IMR-90 (cell line): ENCODE results near the gene TEDC2. TPM values are rescaled to one million over a fixed set of nuclear protein-coding genes. Genes with fewer than 3 reads are reported as not detected.

Experiments
- ATAC-seq: fragments of 200-7000 bp; cut with Tn5 transposase; 2 replicates; pipeline ENCODE4 v1.9.1; 2020; ENCODE audit warnings: low read depth, mild to moderate bottlenecking, moderate library complexity
- BruUV-seq: library from RNA; stranded (reverse); fragments of 400-500 nt; replicated peaks from 2 replicates; lab custom pipeline; 2021; lab: Mats Ljungman, UMichigan
- CTCF ChIA-PET: fragments of 300-600 bp; formaldehyde crosslinking; extraction: SDS; loops from one replicate; lab custom pipeline; 2021; ENCODE audit warnings: antibody characterized with exemption; lab: Yijun Ruan, JAX
- POLR2A ChIA-PET: fragments of 300-600 bp; sonication (Branson Sonifier 250); formaldehyde crosslinking; loops from one replicate; lab custom pipeline; 2022; ENCODE audit warnings: antibody characterized with exemption; ENCODE audit not compliant: unreplicated experiment; lab: Charles Lee
- DNase-seq: peaks from one replicate; pipeline ENCODE4 v3.0.0; 2013
- H2AFZ ChIP-seq: replicated peaks from 2 replicates; pipeline ENCODE3; 2013; ENCODE audit warnings: low read length, mild to moderate bottlenecking; ENCODE audit not compliant: poor library complexity
- H2AK5ac ChIP-seq: 2 replicates; pipeline ENCODE4 v1.6.1; 2013; ENCODE audit warnings: low read depth, low read length, inconsistent platforms
- H2AK9ac ChIP-seq: replicated peaks from 2 replicates; pipeline ENCODE3; 2013; ENCODE audit warnings: mild to moderate bottlenecking, low read depth, low read length, moderate library complexity; ENCODE audit not compliant: poor library complexity
- H2BK120ac ChIP-seq: 2 replicates; pipeline ENCODE4 v1.6.1; 2013; ENCODE audit warnings: low read depth, low read length, inconsistent platforms
- H2BK15ac ChIP-seq: 3 replicates; pipeline ENCODE4 v1.6.1; 2013; ENCODE audit warnings: low read depth, low read length, inconsistent platforms
- H2BK20ac ChIP-seq: 2 replicates; pipeline ENCODE4 v1.6.1; 2013; ENCODE audit warnings: low read depth, mild to moderate bottlenecking, inconsistent platforms, low read length, moderate library complexity
- H2BK5ac ChIP-seq: 2 replicates; pipeline ENCODE4 v1.6.1; 2013; ENCODE audit warnings: mild to moderate bottlenecking, low read depth, low read length, inconsistent platforms; ENCODE audit not compliant: poor library complexity, severe bottlenecking
- H3K14ac ChIP-seq: replicated peaks from 2 replicates; pipeline ENCODE4 v1.6.1; 2013; ENCODE audit warnings: low read depth, low read length, inconsistent platforms
- H3K18ac ChIP-seq: 2 replicates; pipeline ENCODE4 v1.6.1; 2013; ENCODE audit warnings: low read depth, low read length, control low read depth
- H3K23ac ChIP-seq: 2 replicates; pipeline ENCODE4 v1.6.1; 2013; ENCODE audit warnings: low read depth, low read length, inconsistent platforms
- H3K27ac ChIP-seq: 2 replicates; pipeline ENCODE4 v1.5.1; 2013; ENCODE audit warnings: mild to moderate bottlenecking, control low read depth, low read length; ENCODE audit not compliant: insufficient read depth
- H3K27me3 ChIP-seq: 2 replicates; pipeline ENCODE4 v1.6.1; 2013; ENCODE audit warnings: low read length; ENCODE audit not compliant: control insufficient read depth, insufficient read depth
- H3K36me3 ChIP-seq: 2 replicates; pipeline ENCODE4 v1.6.1; 2013; ENCODE audit warnings: low read length, mixed read lengths; ENCODE audit not compliant: control insufficient read depth, insufficient read depth
- H3K4ac ChIP-seq: 2 replicates; pipeline ENCODE4 v1.6.1; 2013; ENCODE audit warnings: low read depth, low read length, inconsistent platforms
- H3K4me1 ChIP-seq: 2 replicates; pipeline ENCODE4 v1.6.1; 2013; ENCODE audit warnings: low read length, mixed read lengths; ENCODE audit not compliant: control insufficient read depth, insufficient read depth
- H3K4me2 ChIP-seq: 2 replicates; pipeline ENCODE4 v1.6.1; 2013; ENCODE audit warnings: low read depth, mild to moderate bottlenecking, control low read depth, low read length, moderate library complexity
- H3K4me3 ChIP-seq: 2 replicates; pipeline ENCODE4 v1.5.1; 2013; ENCODE audit warnings: low read depth, mild to moderate bottlenecking, control low read depth, low read length, moderate library complexity; ENCODE audit not compliant: insufficient read depth
- H3K56ac ChIP-seq: 2 replicates; pipeline ENCODE4 v1.6.1; 2013; ENCODE audit warnings: low read length, inconsistent platforms; ENCODE audit not compliant: insufficient read depth; ENCODE audit errors: extremely low read depth
- H3K79me1 ChIP-seq, 2 experiments: 2 replicates each; pipeline ENCODE4 v1.6.1; 2013; ENCODE audit warnings: low read length in 2 of 2, inconsistent platforms in 1 of 2, low read depth in 1 of 2
- H3K9ac ChIP-seq: 2 replicates; pipeline ENCODE4 v1.6.1; 2013; ENCODE audit warnings: low read depth, low read length, control low read depth
- H3K9me1 ChIP-seq: 2 replicates; pipeline ENCODE4 v1.6.1; 2013; ENCODE audit warnings: low read length, inconsistent platforms; ENCODE audit not compliant: insufficient read depth
- H3K9me3 ChIP-seq: 2 replicates; pipeline ENCODE4 v1.6.1; 2013; ENCODE audit warnings: low read length; ENCODE audit not compliant: control insufficient read depth, insufficient read depth
- H4K20me1 ChIP-seq: 2 replicates; pipeline ENCODE4 v1.6.1; 2013; ENCODE audit warnings: low read length, inconsistent platforms; ENCODE audit not compliant: insufficient read depth
- H4K5ac ChIP-seq: 2 replicates; pipeline ENCODE4 v1.6.1; 2013; ENCODE audit warnings: mild to moderate bottlenecking, low read depth, low read length, control low read depth
- H4K8ac ChIP-seq, 2 experiments: 2 replicates each; pipeline ENCODE4 v1.6.1; 2013; ENCODE audit warnings: low read depth in 2 of 2, low read length in 2 of 2, control low read depth in 1 of 2, inconsistent platforms in 1 of 2
- H4K91ac ChIP-seq: 2 replicates; pipeline ENCODE4 v1.6.1; 2013; ENCODE audit warnings: low read depth, low read length, inconsistent platforms; ENCODE audit not compliant: insufficient read depth
- MAZ ChIP-seq: IDR thresholded peaks from 2 replicates; pipeline ENCODE4 v1.6.1; 2012; ENCODE audit warnings: low read depth, mild to moderate bottlenecking, low read length, improper control_type of control experiment, moderate library complexity, borderline replicate concordance
- WGBS, 2 experiments: methylation state at CpG; one replicate each; pipeline versions ENCODE4 v1.1.5 to v1.1.7; 2013; ENCODE audit warnings: missing lambda C conversion rate in 2 of 2; ENCODE audit not compliant: insufficient read length in 1 of 2; ENCODE audit errors: extremely low coverage in 2 of 2; 5-methylcytosine and 5-hydroxymethylcytosine counted together
- dilution Hi-C: fragments of 300-500 bp; cut with HindIII; formaldehyde crosslinking; loops from one replicate; pipeline ENCODE4 v1.14.3; 2018; ENCODE audit warnings: low sequenced_read_pairs; ENCODE audit not compliant: unreplicated experiment
- in situ Hi-C: fragments of 300-500 bp; cut with MboI; formaldehyde crosslinking; loops from 3 replicates; pipeline ENCODE4 v1.14.3; 2019; ENCODE audit warnings: low sequenced_read_pairs, inconsistent platforms, mixed read lengths
- intact Hi-C: fragments of 100-400 bp; cut with micrococcal nuclease; formaldehyde crosslinking; loops from 2 replicates; pipeline ENCODE4 v1.10.0; 2022
- polyA plus RNA-seq, 3 experiments: library from polyadenylated mRNA; depleted of rRNA; stranded (reverse); fragments of >200 nt; gene quantifications; 2 replicates each; pipeline ENCODE4 v1.2.3, GENCODE V29; 2012; ENCODE audit warnings: low replicate concordance in 1 of 3
- total RNA-seq: library from RNA; depleted of rRNA; stranded (reverse); fragments of >200 nt; gene quantifications from 2 replicates; pipeline ENCODE4 v1.2.3, GENCODE V29; 2012

Gene TEDC2
- total and polyA plus RNA-seq, 2 of the 4 experiments (the other 2 are of a cell fraction): 3.6 to 7.3 TPM

DNA sequence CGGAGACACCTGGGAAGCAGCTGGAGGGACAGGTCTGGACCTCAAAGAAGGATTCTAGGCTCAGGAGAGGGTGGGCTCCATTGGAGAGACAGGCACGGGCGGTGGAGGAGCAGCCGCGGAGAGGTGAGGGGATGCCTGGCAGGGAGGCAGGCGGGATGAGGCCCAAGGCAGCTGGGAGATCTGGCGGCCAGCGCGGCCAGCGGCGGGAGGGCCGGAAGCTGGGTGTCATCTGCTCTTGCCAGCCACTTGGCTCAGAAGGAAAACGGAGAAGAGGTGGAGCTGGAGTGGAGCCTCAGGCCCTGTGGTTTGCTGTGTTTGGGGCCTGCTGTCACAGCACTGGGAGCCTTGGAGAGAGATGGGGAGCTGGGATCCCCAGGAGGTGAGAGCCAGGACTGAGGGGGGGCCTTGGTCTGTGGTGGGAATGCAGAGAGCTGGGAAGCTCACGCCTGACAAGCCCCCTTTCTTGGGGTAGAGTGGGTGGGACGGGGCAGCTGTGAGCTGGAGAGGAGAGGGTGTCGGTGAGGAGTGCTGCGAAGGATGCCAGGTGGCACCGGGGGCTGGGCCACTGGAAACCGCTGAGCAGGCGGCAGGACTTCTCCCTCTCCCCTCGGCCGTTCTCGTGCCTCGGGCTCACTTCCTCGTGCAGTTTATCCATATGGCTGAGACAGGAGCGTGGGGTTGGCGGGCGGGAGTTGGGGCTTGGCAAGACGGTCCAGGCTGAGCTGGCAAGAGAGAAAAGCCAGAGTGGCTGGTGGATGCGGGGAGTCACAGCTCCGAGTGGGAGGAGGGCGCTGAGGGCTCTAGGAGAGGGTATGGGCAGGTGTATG lies 23.0 kb downstream of the TEDC2 start:
- ChIA-PET POLR2A (no interaction called here), CTCF (interaction anchor here (0.6 to 0.9 kb wide), 3 partner anchors 10 to 42 kb away, joined by 3 to 4 read pairs (median 3); no protein-coding TSS in a partner anchor)
- H3K14ac ChIP-seq: peak overlapping the region; percentile 61
- BruUV-seq: no TSS peak
- no peaks in the 10 kb centered on the region for H3K36me3 ChIP-seq
- intact Hi-C loops: no loop called here
- H3K23ac ChIP-seq: peak overlapping the region; percentile 63; the same call in 1 of the 2 replicates
- peaks cover 27% of the 10 kb centered on the region for H3K4me1 ChIP-seq
- no peaks in the 10 kb centered on the region for H3K9me3 ChIP-seq
- H3K27ac ChIP-seq: peak overlapping the region; percentile 68
- ATAC-seq: peak; percentile 90
- 21% methylated on average over 21 of the region's 32 CpGs; no CpG with 5 or more reads in 1 of the 2 experiments for WGBS, 2 experiments
- dilution Hi-C loops: no loop called here
- in situ Hi-C loops: no loop called here
- H2BK15ac ChIP-seq: 0 out of 3 replicates have a peak overlapping the region, but pooled peaks have one; percentile 18
- peak overlapping the region; percentile 91 for H2AFZ ChIP-seq
- H2BK120ac ChIP-seq: no peak overlapping the region
- peak overlapping the region; percentile 53 for H3K9ac ChIP-seq
- H2AK9ac ChIP-seq: peak overlapping the region; percentile 92
- peak overlapping the region; percentile 88; the same call in 1 of the 2 replicates for H2AK5ac ChIP-seq
- H3K4ac ChIP-seq: peak overlapping the region; percentile 86
- peak overlapping the region; percentile 98 for H4K5ac ChIP-seq
- peaks cover 19% of the 10 kb centered on the region for H4K20me1 ChIP-seq
- peak overlapping the region; percentile 65 for H2BK5ac ChIP-seq
- peak overlapping the region; percentile 36; the same call in 1 of the 2 replicates for H4K91ac ChIP-seq
- peak overlapping the region; percentile 85 for H3K4me2 ChIP-seq
- H3K56ac ChIP-seq: no peak overlapping the region
- peak; percentile 71 for DNase-seq
- peak overlapping the region; percentile 56 for H3K18ac ChIP-seq
- no peaks in the 10 kb centered on the region for H3K27me3 ChIP-seq
- no peak overlapping the region for H2BK20ac ChIP-seq
- peaks cover 11% of the 10 kb centered on the region; the same call in 1 of the 2 replicates for H3K9me1 ChIP-seq
- H4K8ac ChIP-seq: peak overlapping the region in 1 of 2 experiments; percentile 91; a peak in 2 of 4 replicates
- peak overlapping the region; percentile 19; the same call in 1 of the 2 replicates for H3K4me3 ChIP-seq
- no peak; the same call in 1 of the 2 replicates for TF ChIP-seq MAZ
- peaks cover 37 to 73% of the 10 kb centered on the region in 2 experiments for H3K79me1 ChIP-seq
